Endothelial cell of umbilical vein (primary cell): ENCODE measurements around the gene MYO1G.

Source experiments
- EZH2 ChIP-seq: IDR thresholded peaks from 2 replicates; pipeline ENCODE4 v1.6.1; 2012; ENCODE audit warnings: borderline replicate concordance, low read depth, mild to moderate bottlenecking, moderate library complexity, low read length, inconsistent platforms; ENCODE audit not compliant: severe bottlenecking
- GATA2 ChIP-seq: IDR thresholded peaks from 2 replicates; pipeline ENCODE4 v1.7.0; 2011; ENCODE audit warnings: low read depth, mild to moderate bottlenecking, moderate library complexity, mixed read lengths, low read length; ENCODE audit not compliant: insufficient read length, insufficient read depth
- JUN ChIP-seq: IDR thresholded peaks from 2 replicates; pipeline ENCODE4 v1.6.1; 2011; ENCODE audit warnings: borderline replicate concordance, low read depth; ENCODE audit not compliant: insufficient read length, insufficient read depth
- MYC ChIP-seq: IDR thresholded peaks from one replicate; pipeline ENCODE4 v1.6.1; 2011; ENCODE audit warnings: mild to moderate bottlenecking, low read depth, low read length
- POLR2A ChIP-seq: IDR thresholded peaks from 2 replicates; pipeline ENCODE4 v1.6.1; 2012; ENCODE audit warnings: low read depth, mild to moderate bottlenecking, control low read depth, low read length
- POLR2AphosphoS5 ChIP-seq: IDR thresholded peaks from 2 replicates; pipeline ENCODE4 v1.6.1; 2012; ENCODE audit warnings: low read depth, mild to moderate bottlenecking, control low read depth, low read length, moderate library complexity; ENCODE audit not compliant: insufficient read depth
- TF ChIP-seq, protein P1 (sequence below), 2 donors: IDR thresholded peaks; 1 replicate in 1 of 2; 2 replicates in 1 of 2; pipeline ENCODE4 v1.5.1; 2011; ENCODE audit warnings: low read length in 2 of 2, mild to moderate bottlenecking in 2 of 2, moderate library complexity in 2 of 2, control low read depth in 1 of 2, inconsistent platforms in 1 of 2, low read depth in 1 of 2; ENCODE audit not compliant: insufficient read depth in 1 of 2; ENCODE audit errors: extremely low read depth in 1 of 2
- TF ChIP-seq, protein P2 (sequence below): IDR thresholded peaks from 2 replicates; pipeline ENCODE4 v1.6.1; 2011; ENCODE audit not compliant: insufficient read depth, insufficient read length

DNA sequence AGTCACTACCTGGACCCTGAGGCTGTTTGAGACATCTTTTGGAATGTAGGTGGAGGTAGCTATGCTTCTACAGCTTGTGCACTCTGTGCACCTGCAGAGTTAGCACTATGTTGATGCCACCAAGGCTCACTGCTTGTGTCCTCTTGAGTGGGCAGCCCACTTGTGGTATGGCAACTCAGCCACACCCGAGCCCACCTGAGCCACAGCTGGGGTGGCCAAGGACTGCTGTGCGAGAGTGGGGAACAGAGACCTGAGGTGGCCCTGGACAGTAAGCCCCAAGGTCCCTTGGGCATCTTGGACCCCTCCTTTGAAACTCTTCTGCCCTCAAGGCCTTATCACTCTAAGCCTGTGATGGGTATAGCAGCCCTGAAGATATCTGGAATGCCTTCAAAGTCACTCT is 25.7 kb downstream of the MYO1G start:
- TF ChIP-seq POLR2AphosphoS5, result no peak
- TF ChIP-seq, protein P1, sequence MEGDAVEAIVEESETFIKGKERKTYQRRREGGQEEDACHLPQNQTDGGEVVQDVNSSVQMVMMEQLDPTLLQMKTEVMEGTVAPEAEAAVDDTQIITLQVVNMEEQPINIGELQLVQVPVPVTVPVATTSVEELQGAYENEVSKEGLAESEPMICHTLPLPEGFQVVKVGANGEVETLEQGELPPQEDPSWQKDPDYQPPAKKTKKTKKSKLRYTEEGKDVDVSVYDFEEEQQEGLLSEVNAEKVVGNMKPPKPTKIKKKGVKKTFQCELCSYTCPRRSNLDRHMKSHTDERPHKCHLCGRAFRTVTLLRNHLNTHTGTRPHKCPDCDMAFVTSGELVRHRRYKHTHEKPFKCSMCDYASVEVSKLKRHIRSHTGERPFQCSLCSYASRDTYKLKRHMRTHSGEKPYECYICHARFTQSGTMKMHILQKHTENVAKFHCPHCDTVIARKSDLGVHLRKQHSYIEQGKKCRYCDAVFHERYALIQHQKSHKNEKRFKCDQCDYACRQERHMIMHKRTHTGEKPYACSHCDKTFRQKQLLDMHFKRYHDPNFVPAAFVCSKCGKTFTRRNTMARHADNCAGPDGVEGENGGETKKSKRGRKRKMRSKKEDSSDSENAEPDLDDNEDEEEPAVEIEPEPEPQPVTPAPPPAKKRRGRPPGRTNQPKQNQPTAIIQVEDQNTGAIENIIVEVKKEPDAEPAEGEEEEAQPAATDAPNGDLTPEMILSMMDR (IDR thresholded peaks at IDR 0.05; ENCODE audit: extremely low read depth in 1 of 2, insufficient read depth in 1 of 2, low read depth in 1 of 2, low read length in 2 of 2), result no peak
- TF ChIP-seq JUN, result no peak
- TF ChIP-seq POLR2A, result no peak
- TF ChIP-seq EZH2, result no peak
- TF ChIP-seq MYC, result no peak
- TF ChIP-seq, protein P2, sequence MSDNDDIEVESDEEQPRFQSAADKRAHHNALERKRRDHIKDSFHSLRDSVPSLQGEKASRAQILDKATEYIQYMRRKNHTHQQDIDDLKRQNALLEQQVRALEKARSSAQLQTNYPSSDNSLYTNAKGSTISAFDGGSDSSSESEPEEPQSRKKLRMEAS, result no peak
- no peak for TF ChIP-seq GATA2
